Neural progenitor cell (in vitro differentiated cells): ENCODE results near the gene HSPA1B. TPM values are rescaled to one million over a fixed set of nuclear protein-coding genes. Genes with fewer than 3 reads are reported as not detected.
"Not testable (repeated sequence)": the region's sequence is repeated elsewhere in the genome, so short reads cannot be mapped to it uniquely, and the experiment has no call there.

Experiments used
- DNase-seq: peaks from one replicate; pipeline ENCODE4 v3.0.0-alpha.2; 2016; ENCODE audit warnings: low spot score
- H2AFZ ChIP-seq: fragments of 200-600 bp; sonication (generic); replicated peaks from 2 replicates; pipeline ENCODE4 v1.6.1; 2016; ENCODE audit warnings: antibody characterized with exemption
- H3F3A ChIP-seq: fragments of 200-600 bp; sonication (generic); 2 replicates; pipeline ENCODE4 v1.6.1; 2016; ENCODE audit warnings: antibody characterized with exemption, low read depth
- H3K27ac ChIP-seq: fragments of 200-600 bp; sonication (generic); 2 replicates; pipeline ENCODE4 v1.5.1; 2016; ENCODE audit warnings: mild to moderate bottlenecking
- H3K27me3 ChIP-seq: fragments of 200-600 bp; sonication (generic); 2 replicates; pipeline ENCODE4 v1.6.1; 2016; ENCODE audit warnings: mild to moderate bottlenecking, moderate library complexity
- H3K36me3 ChIP-seq: fragments of 200-600 bp; sonication (generic); 2 replicates; pipeline ENCODE4 v1.5.1; 2016
- H3K4me1 ChIP-seq: fragments of 200-600 bp; sonication (generic); 2 replicates; pipeline ENCODE4 v1.6.1; 2016; ENCODE audit warnings: mixed run types
- H3K4me2 ChIP-seq: fragments of 200-600 bp; sonication (generic); 2 replicates; pipeline ENCODE4 v1.6.1; 2016
- H3K4me3 ChIP-seq: fragments of 200-600 bp; sonication (generic); 2 replicates; pipeline ENCODE4 v1.5.1; 2016
- H3K79me2 ChIP-seq: fragments of 200-600 bp; sonication (generic); 2 replicates; pipeline ENCODE4 v1.6.1; 2016; ENCODE audit warnings: low read depth
- H3K9ac ChIP-seq: fragments of 200-600 bp; sonication (generic); 2 replicates; pipeline ENCODE4 v1.6.1; 2016
- H3K9me3 ChIP-seq: fragments of 200-600 bp; sonication (generic); 2 replicates; pipeline ENCODE4 v1.5.1; 2016; ENCODE audit warnings: low read depth
- H4K20me1 ChIP-seq: fragments of 200-600 bp; sonication (generic); 2 replicates; pipeline ENCODE4 v1.6.1; 2016; ENCODE audit warnings: low read depth
- H3K27ac Mint-ChIP-seq: 3 replicates; pipeline ENCODE4 v1.8.0; 2021; ENCODE audit warnings: mixed read lengths
- H3K27me3 Mint-ChIP-seq: 2 replicates; pipeline ENCODE4 v1.8.0; 2022; ENCODE audit warnings: low read depth, mild to moderate bottlenecking, inconsistent platforms, moderate library complexity, mixed read lengths; ENCODE audit not compliant: insufficient read depth
- H3K36me3 Mint-ChIP-seq: 3 replicates; pipeline ENCODE4 v1.8.0; 2021; ENCODE audit warnings: mixed read lengths
- H3K4me1 Mint-ChIP-seq: 3 replicates; pipeline ENCODE4 v1.8.0; 2021; ENCODE audit warnings: mixed read lengths
- H3K4me3 Mint-ChIP-seq: 3 replicates; pipeline ENCODE4 v1.8.0; 2021; ENCODE audit warnings: mild to moderate bottlenecking, moderate library complexity, mixed read lengths
- H3K9me3 Mint-ChIP-seq: 3 replicates; pipeline ENCODE4 v1.8.0; 2020; ENCODE audit warnings: mixed read lengths
- CTCF ChIP-seq: fragments of 200-600 bp; sonication (generic); IDR thresholded peaks from 2 replicates; pipeline ENCODE4 v1.5.1; 2017; ENCODE audit warnings: antibody characterized with exemption, mild to moderate bottlenecking
- EZH2 ChIP-seq: fragments of 200-600 bp; sonication (generic); IDR thresholded peaks from 2 replicates; pipeline ENCODE4 v1.6.1; 2017; ENCODE audit warnings: antibody characterized with exemption, mild to moderate bottlenecking, moderate library complexity
- EZH2phosphoT487 ChIP-seq: fragments of 200-600 bp; sonication (generic); IDR thresholded peaks from 2 replicates; pipeline ENCODE4 v1.6.1; 2017; ENCODE audit warnings: antibody characterized with exemption
- total RNA-seq: library from RNA; depleted of rRNA; stranded (reverse); fragments of >200 nt; gene quantifications from 2 replicates; pipeline ENCODE4 v1.2.3, GENCODE V29; 2015; ENCODE audit warnings: low replicate concordance

The HSPA1B gene
- total RNA-seq, 1 donor from 2014 or later, result 35.3 TPM

GRCh38 chr6:31850765-31851484 lies 23.4 kb downstream of the HSPA1B start:
- no peaks in the 10 kb centered on the region for H3K4me1 ChIP-seq
- H4K20me1 ChIP-seq, result no peaks in the 10 kb centered on the region
- TF ChIP-seq EZH2phosphoT487, result no peak
- H2AFZ ChIP-seq, result no peak overlapping the region
- no peaks in the 10 kb centered on the region for H3K27me3 ChIP-seq
- H3K4me3 ChIP-seq, result no peak overlapping the region
- no peaks in the 10 kb centered on the region for H3K27me3 Mint-ChIP-seq
- H3K36me3 ChIP-seq, result no peaks in the 10 kb centered on the region
- peaks cover 2% of the 10 kb centered on the region for H3K4me1 Mint-ChIP-seq
- peaks cover 10% of the 10 kb centered on the region for H3K9me3 Mint-ChIP-seq
- H3K27ac ChIP-seq, result no peak overlapping the region
- DNase-seq, result no peak
- H3K9ac ChIP-seq, result no peak overlapping the region
- H3K36me3 Mint-ChIP-seq, result peaks cover 10% of the 10 kb centered on the region
- no peaks in the 10 kb centered on the region for H3K79me2 ChIP-seq
- H3K4me2 ChIP-seq, result no peak overlapping the region
- H3K4me3 Mint-ChIP-seq, result no peak overlapping the region
- H3K27ac Mint-ChIP-seq, result no peak overlapping the region
- H3K9me3 ChIP-seq, result no peaks in the 10 kb centered on the region
- H3F3A ChIP-seq, result peaks cover 5% of the 10 kb centered on the region

- H3K4me3 ChIP-seq, result no peak overlapping the region
- H3K4me2 ChIP-seq, result no peak overlapping the region
Observed at GRCh38 chr6:31851485-31851832, 23.9 kb downstream of the HSPA1B start.

GRCh38 chr6:31851980-31852718 lies 24.6 kb downstream of the HSPA1B start:
- not testable (repeated sequence) for H3K27ac ChIP-seq, H3K4me2 ChIP-seq, H3F3A ChIP-seq, H3K79me2 ChIP-seq, H3K4me1 Mint-ChIP-seq, H4K20me1 ChIP-seq, H3K27me3 Mint-ChIP-seq, H3K27ac Mint-ChIP-seq, H3K9ac ChIP-seq, H3K4me3 Mint-ChIP-seq, H3K4me1 ChIP-seq, DNase-seq, H3K36me3 ChIP-seq, H3K27me3 ChIP-seq, H3K4me3 ChIP-seq, H2AFZ ChIP-seq, H3K9me3 ChIP-seq
- Mint-ChIP-seq H3K9me3 (peaks cover 10% of the 10 kb centered on the region), H3K36me3 (peaks cover 12% of the 10 kb centered on the region)

More at GRCh38 chr6:31851485-31851832, 23.9 kb downstream of the HSPA1B start:
- H3K36me3 Mint-ChIP-seq, result peaks cover 10% of the 10 kb centered on the region
- Histone ChIP-seq H3K9ac (no peak overlapping the region), H3K27ac (no peak overlapping the region), H3K36me3 (no peaks in the 10 kb centered on the region), H4K20me1 (no peaks in the 10 kb centered on the region), H2AFZ (no peak overlapping the region), H3K27me3 (no peaks in the 10 kb centered on the region), H3K4me1 (no peaks in the 10 kb centered on the region), H3K9me3 (no peaks in the 10 kb centered on the region), H3F3A (peaks cover 5% of the 10 kb centered on the region), H3K79me2 (no peaks in the 10 kb centered on the region)
- H3K4me3 Mint-ChIP-seq, result no peak overlapping the region
- no peak for DNase-seq
- no peaks in the 10 kb centered on the region for H3K27me3 Mint-ChIP-seq
- peaks cover 2% of the 10 kb centered on the region for H3K4me1 Mint-ChIP-seq
- peak overlapping the region; percentile 54 for H3K27ac Mint-ChIP-seq
- TF ChIP-seq EZH2 (no peak), CTCF (no peak), EZH2phosphoT487 (no peak)
- peaks cover 10% of the 10 kb centered on the region for H3K9me3 Mint-ChIP-seq

GRCh38 chr6:31857774-31858173 lies 30.2 kb downstream of the HSPA1B start:
- DNase-seq, H3K79me2 ChIP-seq, H3K4me2 ChIP-seq, H3F3A ChIP-seq, H3K4me3 Mint-ChIP-seq, H3K27me3 ChIP-seq, H3K4me1 ChIP-seq, H3K9me3 ChIP-seq, H3K9me3 Mint-ChIP-seq, H3K27ac Mint-ChIP-seq, H3K9ac ChIP-seq, H3K27ac ChIP-seq, H3K27me3 Mint-ChIP-seq, H3K36me3 ChIP-seq, H2AFZ ChIP-seq, H3K4me3 ChIP-seq, H4K20me1 ChIP-seq, H3K4me1 Mint-ChIP-seq: not testable (repeated sequence)
- H3K36me3 Mint-ChIP-seq, result peaks cover 11% of the 10 kb centered on the region
